HAP-1 (cell line): Measurements from ENCODE around the gene SLC41A2.

Experiments used
- DNase-seq, 2 experiments: peaks; one replicate each; pipeline ENCODE4 v3.0.0-alpha.2; 2016 to 2020; ENCODE audit warnings: low spot score in 2 of 2
- H3K27me3 ChIP-seq: fragments of 250-450 bp; sonication (Bioruptor Pico); 2 replicates; pipeline ENCODE4 v1.5.1; 2020; ENCODE audit warnings: low read depth, mild to moderate bottlenecking, moderate library complexity
- H3K36me3 ChIP-seq: fragments of 250-450 bp; sonication (Bioruptor Pico); replicated peaks from 2 replicates; pipeline ENCODE4 v1.5.1; 2020; ENCODE audit warnings: mild to moderate bottlenecking
- H3K4me1 ChIP-seq: fragments of 250-450 bp; sonication (Bioruptor Pico); 2 replicates; pipeline ENCODE4 v1.5.1; 2020; ENCODE audit warnings: mild to moderate bottlenecking
- H3K4me3 ChIP-seq: fragments of 250-450 bp; sonication (Bioruptor Pico); 2 replicates; pipeline ENCODE4 v1.5.1; 2020; ENCODE audit warnings: mild to moderate bottlenecking, moderate library complexity
- H3K9me3 ChIP-seq: fragments of 250-450 bp; sonication (Bioruptor Pico); 2 replicates; pipeline ENCODE4 v1.5.1; 2020; ENCODE audit warnings: mild to moderate bottlenecking, moderate library complexity
- in situ Hi-C: fragments of 300-500 bp; cut with MboI; formaldehyde crosslinking; loops from 3 replicates; pipeline ENCODE4 v1.14.3; 2020; ENCODE audit warnings: low sequenced_read_pairs, inconsistent platforms, mixed read lengths

SLC41A2 gene

GRCh38 chr12:104975587-104976343 is 17.7 kb upstream of the SLC41A2 start:
- Histone ChIP-seq H3K27me3 (no peaks in the 10 kb centered on the region), H3K9me3 (no peaks in the 10 kb centered on the region), H3K4me3 (no peak overlapping the region), H3K36me3 (no peaks in the 10 kb centered on the region), H3K4me1 (no peaks in the 10 kb centered on the region)
- no peak for DNase-seq
- in situ Hi-C loops, result no loop called here

- in situ Hi-C loops, result no loop called here
- no peaks in the 10 kb centered on the region for H3K9me3 ChIP-seq
- H3K4me3 ChIP-seq, result no peak overlapping the region
- no peaks in the 10 kb centered on the region for H3K27me3 ChIP-seq
- H3K4me1 ChIP-seq, result no peaks in the 10 kb centered on the region
- H3K36me3 ChIP-seq, result no peaks in the 10 kb centered on the region
- no peak for DNase-seq
These were observed 16.7 kb upstream of the SLC41A2 start for GRCh38 chr12:104974626-104975290.

GRCh38 chr12:104973250-104973649 is 15.2 kb upstream of the SLC41A2 start:
- in situ Hi-C loops, result no loop called here
- DNase-seq, result no peak
- H3K27me3 ChIP-seq, result no peaks in the 10 kb centered on the region; the same call in 1 of the 2 replicates
- no peaks in the 10 kb centered on the region for H3K36me3 ChIP-seq
- H3K9me3 ChIP-seq, result no peaks in the 10 kb centered on the region
- H3K4me3 ChIP-seq, result no peak overlapping the region
- no peaks in the 10 kb centered on the region for H3K4me1 ChIP-seq

- Histone ChIP-seq H3K4me1 (no peaks in the 10 kb centered on the region), H3K9me3 (no peaks in the 10 kb centered on the region), H3K27me3 (no peaks in the 10 kb centered on the region; the same call in 1 of the 2 replicates), H3K4me3 (no peak overlapping the region), H3K36me3 (no peaks in the 10 kb centered on the region)
- DNase-seq, result no peak
- in situ Hi-C loops, result no loop called here
These were observed 13.2 kb upstream of the SLC41A2 start for GRCh38 chr12:104971306-104971705.

- in situ Hi-C loops, result no loop called here
These were observed 11.3 kb upstream of the SLC41A2 start for GRCh38 chr12:104969343-104969742.

GRCh38 chr12:104966677-104967076 is 8.6 kb upstream of the SLC41A2 start:
- in situ Hi-C loops, result no loop called here
- Histone ChIP-seq H3K9me3 (0 out of 2 replicates have a peak, but pooled peaks cover 2% of the 10 kb centered on the region), H3K27me3 (no peaks in the 10 kb centered on the region; the same call in 1 of the 2 replicates)

More at GRCh38 chr12:104969343-104969742, 11.3 kb upstream of the SLC41A2 start:
- Histone ChIP-seq H3K4me3 (no peak overlapping the region), H3K36me3 (no peaks in the 10 kb centered on the region), H3K4me1 (no peaks in the 10 kb centered on the region), H3K9me3 (0 out of 2 replicates have a peak, but pooled peaks cover 2% of the 10 kb centered on the region), H3K27me3 (no peaks in the 10 kb centered on the region; the same call in 1 of the 2 replicates)
- no peak for DNase-seq

GRCh38 chr12:104964856-104965205 is 6.7 kb upstream of the SLC41A2 start:
- no peaks in the 10 kb centered on the region for H3K36me3 ChIP-seq
- H3K4me1 ChIP-seq, result no peaks in the 10 kb centered on the region
- H3K4me3 ChIP-seq, result no peak overlapping the region
- DNase-seq, result no peak
- H3K9me3 ChIP-seq, result 0 out of 2 replicates have a peak, but pooled peaks cover 2% of the 10 kb centered on the region
- H3K27me3 ChIP-seq, result no peaks in the 10 kb centered on the region; the same call in 1 of the 2 replicates
- in situ Hi-C loops, result no loop called here

More at GRCh38 chr12:104966677-104967076, 8.6 kb upstream of the SLC41A2 start:
- no peaks in the 10 kb centered on the region for H3K36me3 ChIP-seq
- H3K4me1 ChIP-seq, result no peaks in the 10 kb centered on the region
- H3K4me3 ChIP-seq, result no peak overlapping the region
- DNase-seq, result no peak

- no peak overlapping the region for H3K4me3 ChIP-seq
- H3K36me3 ChIP-seq, result no peaks in the 10 kb centered on the region
- H3K9me3 ChIP-seq, result 0 out of 2 replicates have a peak, but pooled peaks cover 2% of the 10 kb centered on the region
- no peaks in the 10 kb centered on the region; the same call in 1 of the 2 replicates for H3K27me3 ChIP-seq
- in situ Hi-C loops, result no loop called here
- no peak for DNase-seq
- no peaks in the 10 kb centered on the region for H3K4me1 ChIP-seq
These were observed 6.2 kb upstream of the SLC41A2 start for GRCh38 chr12:104964167-104964855.

- H3K27me3 ChIP-seq, result no peaks in the 10 kb centered on the region
- in situ Hi-C loops, result no loop called here
- DNase-seq, result no peak
- no peak overlapping the region for H3K4me3 ChIP-seq
- 0 out of 2 replicates have a peak, but pooled peaks cover 2% of the 10 kb centered on the region for H3K9me3 ChIP-seq
- no peaks in the 10 kb centered on the region for H3K36me3 ChIP-seq
- peaks cover 2% of the 10 kb centered on the region for H3K4me1 ChIP-seq
These were observed 5.7 kb upstream of the SLC41A2 start for GRCh38 chr12:104963757-104964156.

- no peak for DNase-seq
- Histone ChIP-seq H3K4me1 (peaks cover 12% of the 10 kb centered on the region), H3K9me3 (no peaks in the 10 kb centered on the region), H3K36me3 (no peaks in the 10 kb centered on the region), H3K4me3 (no peak overlapping the region), H3K27me3 (no peaks in the 10 kb centered on the region)
- in situ Hi-C loops, result no loop called here
These were observed 2.4 kb upstream of the SLC41A2 start for GRCh38 chr12:104960464-104960863.

- no peaks in the 10 kb centered on the region for H3K36me3 ChIP-seq
- no peaks in the 10 kb centered on the region for H3K27me3 ChIP-seq
- H3K9me3 ChIP-seq, result no peaks in the 10 kb centered on the region
- no peak overlapping the region for H3K4me3 ChIP-seq
- peaks cover 12% of the 10 kb centered on the region for H3K4me1 ChIP-seq
- in situ Hi-C loops, result no loop called here
- no peak for DNase-seq
These were observed 1.3 kb upstream of the SLC41A2 start for GRCh38 chr12:104959335-104959841.

- H3K27me3 ChIP-seq, result no peaks in the 10 kb centered on the region
- peak in 1 of 2 experiments; percentile 12 for DNase-seq
- in situ Hi-C loops, result no loop called here
- no peaks in the 10 kb centered on the region for H3K36me3 ChIP-seq
- H3K4me1 ChIP-seq, result peaks cover 12% of the 10 kb centered on the region
- no peaks in the 10 kb centered on the region for H3K9me3 ChIP-seq
- peak overlapping the region; percentile 75 for H3K4me3 ChIP-seq
These were observed 780 bp upstream of the SLC41A2 start for GRCh38 chr12:104958805-104959334.

GRCh38 chr12:104957719-104958000 is 430 bp downstream of the SLC41A2 start:
- Histone ChIP-seq H3K4me1 (peaks cover 12% of the 10 kb centered on the region), H3K27me3 (no peaks in the 10 kb centered on the region), H3K36me3 (no peaks in the 10 kb centered on the region), H3K4me3 (peak overlapping the region; percentile 75), H3K9me3 (no peaks in the 10 kb centered on the region)
- peak; percentile 13 to 49 for DNase-seq
- in situ Hi-C loops, result no loop called here
